BLaER1 (cell line): Measurements from ENCODE around the gene FAM3C.

Experiments
- H3K27ac ChIP-seq: shearing (Covaris generic); formaldehyde crosslinking; 2 replicates; pipeline ENCODE4 v1.8.1; 2022
- H3K27me3 ChIP-seq: shearing (Covaris generic); formaldehyde crosslinking; 2 replicates; pipeline ENCODE4 v1.8.1; 2022
- H3K36me3 ChIP-seq: shearing (Covaris generic); formaldehyde crosslinking; 2 replicates; pipeline ENCODE4 v1.8.1; 2022
- H3K4me1 ChIP-seq: shearing (Covaris generic); formaldehyde crosslinking; 2 replicates; pipeline ENCODE4 v1.8.1; 2022
- H3K4me2 ChIP-seq: shearing (Covaris generic); formaldehyde crosslinking; 2 replicates; pipeline ENCODE4 v1.8.1; 2022
- H3K4me3 ChIP-seq: shearing (Covaris generic); formaldehyde crosslinking; 2 replicates; pipeline ENCODE4 v1.8.1; 2022
- H3K9ac ChIP-seq: shearing (Covaris generic); formaldehyde crosslinking; 2 replicates; pipeline ENCODE4 v1.8.1; 2022
- H3K9me3 ChIP-seq: shearing (Covaris generic); formaldehyde crosslinking; 2 replicates; pipeline ENCODE4 v1.8.1; 2022
- H4K20me1 ChIP-seq: shearing (Covaris generic); formaldehyde crosslinking; 2 replicates; pipeline ENCODE4 v1.8.1; 2022
- Cebpa-rat ChIP-seq: shearing (Covaris generic); IDR thresholded peaks from 2 replicates; pipeline ENCODE4 v1.8.1; 2022

FAM3C gene

DNA sequence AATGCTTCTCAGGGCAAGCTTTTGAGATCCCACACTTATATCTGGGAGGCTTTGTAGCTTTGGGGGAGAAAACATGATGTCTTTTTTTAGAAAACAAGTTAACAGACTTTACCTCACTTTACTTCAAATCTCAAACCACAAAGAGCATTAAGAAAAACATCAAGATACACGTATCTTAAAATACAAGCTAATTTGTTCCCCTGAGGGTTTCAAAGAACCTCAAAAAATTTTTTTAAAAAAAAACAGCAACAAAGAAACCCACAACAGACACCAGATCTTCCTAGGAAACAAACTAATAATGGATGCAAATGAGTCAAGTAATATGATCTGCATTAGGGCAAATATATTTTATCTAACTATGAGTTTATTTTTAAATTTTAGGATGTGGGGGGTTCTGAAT lies 24.7 kb downstream of the FAM3C start:
- no peak for TF ChIP-seq Cebpa-rat
- peak overlapping the region; percentile 83 for H3K9ac ChIP-seq
- H3K9me3 ChIP-seq = no peaks in the 10 kb centered on the region
- H3K36me3 ChIP-seq = peaks cover 25% of the 10 kb centered on the region
- peak overlapping the region; percentile 88 for H3K4me2 ChIP-seq
- peaks cover 29% of the 10 kb centered on the region for H4K20me1 ChIP-seq
- H3K4me3 ChIP-seq = peak overlapping the region; percentile 71
- H3K27me3 ChIP-seq = no peaks in the 10 kb centered on the region
- peaks cover 69% of the 10 kb centered on the region for H3K4me1 ChIP-seq
- H3K27ac ChIP-seq = peak overlapping the region; percentile 81

DNA sequence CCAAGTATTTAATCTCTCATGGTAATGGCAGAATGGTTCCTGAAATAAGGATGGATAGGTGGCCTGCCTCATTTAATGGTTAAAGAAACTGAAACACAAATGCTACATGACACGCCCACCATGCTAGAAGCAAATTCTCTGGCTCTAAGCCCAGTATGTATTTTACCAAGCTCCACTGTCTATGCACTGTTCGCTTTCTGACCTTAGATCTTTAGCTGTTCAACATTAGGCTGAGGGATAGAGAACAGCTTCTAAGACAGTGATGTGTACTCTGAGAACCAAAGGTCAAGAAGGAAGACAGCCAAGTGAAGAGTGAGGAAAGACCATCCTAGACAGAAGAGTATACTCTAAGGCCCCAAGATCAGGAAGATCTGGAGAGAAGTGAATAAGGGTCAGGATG lies 26.6 kb downstream of the FAM3C start:
- peaks cover 18% of the 10 kb centered on the region for H3K36me3 ChIP-seq

DNA sequence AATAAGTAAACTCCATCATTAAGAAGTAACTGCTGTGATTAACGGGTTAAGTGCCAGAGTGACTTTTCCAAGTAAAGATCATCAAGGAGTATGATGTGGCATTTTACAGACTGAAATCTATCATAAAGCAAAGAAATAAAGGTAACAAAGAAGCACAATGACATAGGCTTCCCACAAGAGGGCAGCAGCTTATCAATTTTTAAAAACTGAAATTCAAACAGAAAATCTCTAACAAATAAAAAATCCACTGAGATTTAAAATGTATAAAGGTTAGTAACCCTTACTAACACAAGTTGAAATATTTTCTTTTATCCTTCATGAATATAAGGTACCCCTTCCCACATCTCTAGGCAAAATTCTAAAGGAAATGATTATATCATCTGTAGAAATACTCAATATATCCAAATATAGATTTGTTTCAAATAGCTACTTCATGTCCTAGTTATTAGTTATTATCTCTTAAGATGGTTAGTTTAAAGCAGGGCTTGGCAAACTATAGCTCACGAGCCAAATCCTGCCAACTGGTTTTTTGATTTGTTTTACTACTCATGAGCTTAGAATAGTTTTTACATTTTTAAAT lies 29.2 kb downstream of the FAM3C start:
- Histone ChIP-seq H3K27me3 (no peaks in the 10 kb centered on the region), H4K20me1 (peaks cover 73% of the 10 kb centered on the region), H3K9ac (no peak overlapping the region; the same call in 1 of the 2 replicates), H3K4me3 (peak overlapping the region; percentile 71), H3K27ac (peak overlapping the region; percentile 81), H3K4me2 (peak overlapping the region; percentile 88), H3K4me1 (peaks cover 63% of the 10 kb centered on the region), H3K36me3 (peaks cover 37% of the 10 kb centered on the region), H3K9me3 (no peaks in the 10 kb centered on the region)
- no peak for TF ChIP-seq Cebpa-rat

More for the DNA sequence above, 26.6 kb downstream of the FAM3C start:
- H3K9me3 ChIP-seq = no peaks in the 10 kb centered on the region
- TF ChIP-seq Cebpa-rat = no peak
- H3K4me2 ChIP-seq = peak overlapping the region; percentile 88
- peaks cover 48% of the 10 kb centered on the region for H4K20me1 ChIP-seq
- H3K4me3 ChIP-seq = peak overlapping the region; percentile 71
- peaks cover 70% of the 10 kb centered on the region for H3K4me1 ChIP-seq
- peak overlapping the region; percentile 81 for H3K27ac ChIP-seq
- H3K27me3 ChIP-seq = no peaks in the 10 kb centered on the region
- H3K9ac ChIP-seq = peak overlapping the region; percentile 83

DNA sequence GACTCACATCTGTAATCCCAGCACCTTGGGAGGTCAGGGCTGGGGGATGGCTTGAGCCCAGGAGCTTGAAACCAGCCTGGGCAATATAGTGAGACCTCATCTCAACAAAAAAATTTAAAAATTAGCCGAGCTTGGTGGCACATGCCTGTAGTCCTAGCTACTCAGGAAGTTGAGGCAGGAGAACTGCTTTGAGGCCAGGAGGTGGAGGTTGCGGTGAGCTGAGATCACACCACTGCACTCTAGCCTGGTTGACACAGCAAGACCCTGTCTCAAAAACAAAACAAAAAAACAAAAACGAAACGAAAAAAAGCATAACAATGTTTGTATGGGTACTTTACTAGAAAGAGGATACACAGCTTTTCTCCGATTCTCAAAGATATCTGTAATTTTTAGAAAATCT lies 35.5 kb downstream of the FAM3C start:
- H3K4me2 ChIP-seq = no peak overlapping the region
- no peak overlapping the region for H3K4me3 ChIP-seq
- no peak overlapping the region for H3K9ac ChIP-seq
- H4K20me1 ChIP-seq = peaks cover 97% of the 10 kb centered on the region
- no peaks in the 10 kb centered on the region for H3K27me3 ChIP-seq
- no peak for TF ChIP-seq Cebpa-rat
- H3K27ac ChIP-seq = no peak overlapping the region
- H3K9me3 ChIP-seq = no peaks in the 10 kb centered on the region
- peaks cover 80% of the 10 kb centered on the region for H3K36me3 ChIP-seq
- H3K4me1 ChIP-seq = peaks cover 44% of the 10 kb centered on the region

DNA sequence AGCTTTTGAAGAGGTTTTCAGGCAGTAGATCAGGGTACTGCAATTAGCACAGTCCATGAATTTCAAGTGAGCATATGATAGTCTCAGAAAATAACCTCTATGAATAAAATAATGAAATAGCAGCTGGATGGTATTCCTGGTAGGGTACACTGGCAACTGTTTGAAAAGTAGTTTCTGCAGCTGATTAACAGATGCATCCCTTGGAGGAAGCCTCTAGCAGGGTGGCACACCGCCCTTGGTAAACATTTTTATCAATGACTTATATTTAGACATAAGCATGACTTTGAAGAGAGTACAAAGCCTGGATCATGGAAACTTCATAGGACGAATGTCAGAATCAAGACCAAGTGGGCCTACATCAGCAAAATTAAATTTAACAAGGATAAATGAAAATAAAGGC lies 40.5 kb downstream of the FAM3C start:
- Histone ChIP-seq H3K9ac (no peak overlapping the region), H3K4me3 (no peak overlapping the region), H3K27me3 (no peaks in the 10 kb centered on the region), H3K36me3 (peaks cover 90% of the 10 kb centered on the region), H3K4me2 (no peak overlapping the region), H3K4me1 (peaks cover 17% of the 10 kb centered on the region; the same call in 1 of the 2 replicates), H3K9me3 (no peaks in the 10 kb centered on the region), H4K20me1 (peaks cover 97% of the 10 kb centered on the region), H3K27ac (no peak overlapping the region)
- no peak for TF ChIP-seq Cebpa-rat

DNA sequence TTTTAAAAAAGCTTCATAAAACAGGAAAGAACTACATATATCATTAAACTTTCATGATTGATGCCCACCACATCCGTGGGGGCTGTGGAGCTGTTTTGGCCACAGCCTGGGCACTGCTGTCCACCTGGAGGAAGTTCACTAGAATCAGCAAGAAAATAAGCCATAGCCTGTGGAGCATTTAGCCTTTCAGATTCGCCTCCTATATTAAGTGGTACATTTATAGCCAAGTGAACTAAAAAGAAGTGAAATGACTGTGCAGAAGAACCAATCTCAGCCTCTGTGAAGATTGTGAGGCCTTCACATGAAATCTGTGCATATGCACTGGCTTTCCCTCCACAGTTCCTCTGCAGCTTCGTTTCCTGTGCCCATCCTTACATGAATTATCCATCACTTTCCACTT lies 43.8 kb downstream of the FAM3C start:
- Histone ChIP-seq H3K36me3 (peaks cover 72% of the 10 kb centered on the region), H3K4me2 (no peak overlapping the region)

DNA sequence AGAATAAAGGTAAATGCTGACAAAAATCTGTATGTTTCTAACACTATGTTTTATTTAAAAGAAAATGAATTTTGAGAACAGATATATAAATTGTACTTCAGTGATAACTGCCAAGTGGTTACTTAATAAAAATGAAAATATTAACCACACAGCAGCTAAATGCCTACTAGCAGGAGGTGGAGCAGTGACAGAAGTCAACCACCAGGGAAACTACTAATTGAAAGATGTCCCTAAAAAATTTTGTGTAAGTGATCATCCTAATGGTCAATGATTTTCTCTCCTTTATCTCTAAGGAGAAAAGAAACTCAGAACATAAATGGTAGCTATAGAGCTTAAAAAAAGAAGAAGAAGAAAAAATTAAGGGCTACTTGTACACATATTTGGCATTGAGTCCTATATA lies 44.4 kb downstream of the FAM3C start:
- H3K27ac ChIP-seq = no peak overlapping the region
- no peaks in the 10 kb centered on the region for H3K9me3 ChIP-seq
- H3K27me3 ChIP-seq = no peaks in the 10 kb centered on the region
- no peak overlapping the region for H3K9ac ChIP-seq
- no peak for TF ChIP-seq Cebpa-rat
- H3K4me1 ChIP-seq = peaks cover 17% of the 10 kb centered on the region; the same call in 1 of the 2 replicates
- no peak overlapping the region for H3K4me2 ChIP-seq
- H3K36me3 ChIP-seq = peaks cover 72% of the 10 kb centered on the region
- no peak overlapping the region for H3K4me3 ChIP-seq
- peaks cover 72% of the 10 kb centered on the region for H4K20me1 ChIP-seq

More for the DNA sequence above, 43.8 kb downstream of the FAM3C start:
- Histone ChIP-seq H3K9ac (no peak overlapping the region), H3K27me3 (no peaks in the 10 kb centered on the region), H3K4me1 (peaks cover 17% of the 10 kb centered on the region; the same call in 1 of the 2 replicates), H4K20me1 (peaks cover 72% of the 10 kb centered on the region), H3K27ac (no peak overlapping the region), H3K9me3 (no peaks in the 10 kb centered on the region), H3K4me3 (no peak overlapping the region)
- no peak for TF ChIP-seq Cebpa-rat

DNA sequence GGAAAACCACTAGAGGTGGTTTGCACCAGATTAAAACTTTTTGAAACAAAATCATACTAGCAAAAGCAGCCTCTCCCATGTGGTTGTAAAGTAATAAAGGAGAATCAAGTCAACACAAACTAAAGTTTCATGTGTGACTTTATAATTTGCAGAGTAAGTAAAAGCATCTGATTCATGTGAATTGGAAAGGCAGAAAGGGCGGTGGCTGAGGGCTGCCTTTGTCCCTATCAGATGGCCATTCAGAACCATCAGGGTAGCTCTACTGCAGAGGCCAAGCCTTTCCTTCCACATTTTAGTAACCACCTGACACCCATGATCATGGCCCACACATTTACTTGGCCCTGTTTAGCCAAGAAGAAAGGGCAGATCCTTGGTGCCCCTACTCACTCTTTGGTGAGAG lies 51.6 kb downstream of the FAM3C start:
- no peak overlapping the region for H3K4me2 ChIP-seq
- no peak overlapping the region for H3K4me3 ChIP-seq
- H3K9me3 ChIP-seq = no peaks in the 10 kb centered on the region
- no peak overlapping the region for H3K9ac ChIP-seq
- H4K20me1 ChIP-seq = peaks cover 76% of the 10 kb centered on the region
- H3K27me3 ChIP-seq = no peaks in the 10 kb centered on the region
- peaks cover 29% of the 10 kb centered on the region for H3K36me3 ChIP-seq
- no peak overlapping the region for H3K27ac ChIP-seq
- H3K4me1 ChIP-seq = peaks cover 6% of the 10 kb centered on the region
- no peak for TF ChIP-seq Cebpa-rat

DNA sequence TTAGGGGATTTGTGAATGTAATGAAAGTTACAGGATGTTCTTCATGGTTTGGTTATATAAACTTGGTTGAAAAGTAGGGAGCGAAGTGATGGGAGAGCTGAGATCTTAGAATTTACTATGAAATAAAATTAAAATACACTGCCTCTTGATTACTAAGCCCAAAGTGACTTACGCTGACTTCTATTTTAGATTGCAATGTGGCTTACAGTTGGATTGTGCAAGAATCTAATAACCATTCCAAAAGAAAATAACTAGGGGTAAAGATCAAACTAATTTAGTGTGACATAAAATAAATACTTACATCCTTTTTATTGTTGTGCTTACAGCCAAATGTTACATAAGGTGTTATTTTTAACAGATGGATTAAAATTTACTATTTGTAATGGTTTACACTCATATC lies 52.0 kb downstream of the FAM3C start:
- H4K20me1 ChIP-seq = peaks cover 81% of the 10 kb centered on the region
- TF ChIP-seq Cebpa-rat = no peak
- no peak overlapping the region for H3K4me3 ChIP-seq
- no peak overlapping the region for H3K4me2 ChIP-seq
- peaks cover 10% of the 10 kb centered on the region for H3K4me1 ChIP-seq
- no peaks in the 10 kb centered on the region for H3K9me3 ChIP-seq
- H3K27me3 ChIP-seq = no peaks in the 10 kb centered on the region
- no peak overlapping the region for H3K27ac ChIP-seq
- H3K36me3 ChIP-seq = peaks cover 33% of the 10 kb centered on the region
- H3K9ac ChIP-seq = no peak overlapping the region

DNA sequence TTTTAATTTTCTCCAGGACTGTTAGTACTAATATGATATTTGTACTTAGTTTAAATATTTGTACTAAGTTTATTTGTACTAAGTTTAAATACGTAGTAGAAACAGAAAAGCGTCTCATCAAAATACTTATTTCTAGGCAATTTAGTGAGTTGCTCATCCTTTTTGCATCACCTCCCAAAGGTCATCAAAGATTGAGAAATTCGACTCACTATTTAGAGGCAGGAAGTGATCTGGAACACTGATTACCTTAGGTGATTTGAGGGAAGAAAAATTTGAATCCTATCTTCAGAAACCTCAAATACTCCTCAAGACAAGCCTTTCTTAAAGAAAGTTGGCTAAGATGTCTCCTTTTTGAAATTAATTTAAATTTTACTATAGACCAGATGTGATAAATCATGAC lies 52.8 kb downstream of the FAM3C start:
- Histone ChIP-seq H3K4me2 (no peak overlapping the region), H3K27ac (no peak overlapping the region), H4K20me1 (peaks cover 88% of the 10 kb centered on the region), H3K9me3 (no peaks in the 10 kb centered on the region), H3K4me1 (peaks cover 15% of the 10 kb centered on the region), H3K4me3 (no peak overlapping the region), H3K36me3 (peaks cover 41% of the 10 kb centered on the region), H3K27me3 (peaks cover under 1% of the 10 kb centered on the region; the same call in 1 of the 2 replicates), H3K9ac (no peak overlapping the region)
- no peak for TF ChIP-seq Cebpa-rat
